ENCODE data around the gene RARB.

Gene RARB

DNA sequence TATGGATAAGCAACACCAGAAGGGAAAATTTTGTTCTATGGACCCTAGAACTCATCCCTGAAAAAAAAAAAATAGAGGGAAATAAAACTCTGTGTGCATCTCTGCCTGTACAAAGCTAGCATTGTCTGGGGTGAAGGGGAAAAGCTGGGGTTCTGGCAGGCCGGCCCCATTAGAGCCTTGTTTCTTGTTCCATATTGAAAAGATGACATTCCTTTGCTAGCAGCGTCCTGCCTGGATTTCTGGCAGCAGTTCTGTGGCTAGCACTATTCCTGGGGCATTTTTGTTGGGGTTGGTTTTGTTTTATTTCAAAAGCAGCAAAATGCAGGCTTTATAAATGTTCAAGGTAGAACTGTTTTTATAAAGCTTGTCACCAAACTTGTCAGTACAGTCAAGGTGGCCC is 45.2 kb downstream of the RARB start:
- peak; percentile 31 for DNase-seq

DNA sequence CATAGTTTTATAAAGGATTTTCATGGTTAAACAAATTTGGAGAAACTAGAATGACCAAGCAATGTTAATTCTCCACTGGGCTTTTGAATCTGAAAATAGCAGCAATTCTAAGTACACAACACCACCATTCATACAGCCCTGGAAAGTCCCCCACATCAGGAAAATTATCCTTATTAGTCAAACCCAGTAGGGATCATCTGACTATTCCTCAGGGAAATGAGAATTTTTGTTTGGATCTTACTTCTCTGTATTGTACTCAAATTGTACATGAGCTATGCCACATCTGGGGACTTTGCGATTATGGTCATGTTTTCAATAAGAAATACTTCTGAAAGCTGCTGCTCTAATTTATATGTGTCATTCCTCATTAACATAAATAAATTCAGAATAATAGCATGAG is 46.0 kb downstream of the RARB start:
- no peak for DNase-seq

DNA sequence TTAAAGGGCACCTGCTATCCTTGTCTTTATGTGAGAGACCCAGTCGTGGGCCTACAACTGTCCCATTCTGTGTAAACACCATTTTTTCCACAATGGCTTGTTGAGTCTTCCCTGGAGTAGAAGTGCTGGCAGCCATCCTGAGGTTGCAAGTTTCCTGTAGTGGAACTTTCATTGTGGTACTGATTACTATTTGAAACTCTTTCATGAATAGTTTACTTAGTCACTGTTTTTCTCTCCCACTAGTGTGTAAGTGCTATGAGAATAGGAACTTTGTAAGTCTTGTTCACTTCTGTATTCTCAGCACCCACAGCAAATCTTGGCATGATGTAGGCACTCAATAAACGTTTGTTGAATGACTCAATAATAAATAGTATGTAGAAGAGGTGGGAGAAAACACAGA is 48.6 kb downstream of the RARB start:
- no peak for DNase-seq

DNA sequence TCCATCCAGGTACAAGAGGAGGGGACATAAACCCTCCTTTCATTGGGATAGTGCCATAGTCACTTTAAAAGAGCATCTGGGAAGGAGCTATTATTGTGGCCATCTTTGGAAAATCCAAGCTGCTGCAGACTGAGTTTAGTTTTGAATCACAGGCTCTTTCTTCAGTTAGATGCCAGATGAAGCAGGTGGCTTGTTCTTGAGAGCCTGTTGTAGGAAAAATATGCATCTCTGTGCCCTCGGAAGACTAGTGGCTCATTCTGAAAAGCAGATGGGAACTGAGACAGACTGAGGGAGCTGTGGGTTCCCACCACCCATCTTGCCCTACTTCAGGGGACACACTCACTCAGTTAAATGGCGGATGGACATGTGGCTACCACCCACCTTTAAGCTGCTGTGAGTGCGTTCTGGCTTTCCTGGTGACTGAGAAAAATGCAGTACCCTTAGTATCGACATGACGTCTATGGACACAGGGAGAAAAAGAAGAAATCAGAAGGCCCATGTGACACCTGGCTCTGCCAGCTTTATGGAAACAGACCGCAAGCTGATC is 50.2 kb downstream of the RARB start:
- no peak for DNase-seq

DNA sequence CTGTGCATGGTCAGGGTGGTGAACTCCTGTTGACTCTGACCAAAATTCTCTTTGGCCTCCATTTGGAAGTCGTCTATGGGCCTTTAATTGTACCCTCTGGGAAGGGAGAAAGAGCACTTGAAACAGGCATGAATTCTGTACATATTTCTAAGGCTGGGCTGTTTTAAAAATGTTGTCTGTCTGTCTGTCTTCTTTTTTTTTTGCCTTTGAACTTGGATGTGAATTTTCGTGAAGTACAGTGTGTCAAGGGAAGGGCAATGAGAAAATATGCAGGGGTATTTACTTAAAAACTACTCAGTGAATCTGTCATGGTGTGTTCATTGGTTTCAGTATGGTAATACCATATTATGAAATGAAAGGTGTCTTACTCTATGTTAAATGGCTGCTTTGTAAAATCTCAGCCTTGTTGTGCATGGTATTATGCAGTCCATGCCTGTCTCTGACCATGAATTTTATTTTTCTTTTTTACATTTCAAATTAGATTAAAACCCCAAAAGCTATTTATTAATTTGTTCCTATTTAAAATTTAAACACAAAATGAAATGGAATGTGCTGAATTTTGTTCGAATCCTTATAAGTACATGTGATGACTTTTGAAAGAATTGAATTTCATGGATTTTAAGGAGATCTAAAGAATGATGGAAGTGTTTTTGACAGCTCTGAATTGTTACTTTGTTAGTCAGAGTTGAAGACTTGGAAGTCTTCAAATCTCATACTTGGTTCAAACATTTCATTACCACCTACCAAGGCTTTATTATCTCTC is 51.1 kb downstream of the RARB start:
- DNase-seq, result no peak

DNA sequence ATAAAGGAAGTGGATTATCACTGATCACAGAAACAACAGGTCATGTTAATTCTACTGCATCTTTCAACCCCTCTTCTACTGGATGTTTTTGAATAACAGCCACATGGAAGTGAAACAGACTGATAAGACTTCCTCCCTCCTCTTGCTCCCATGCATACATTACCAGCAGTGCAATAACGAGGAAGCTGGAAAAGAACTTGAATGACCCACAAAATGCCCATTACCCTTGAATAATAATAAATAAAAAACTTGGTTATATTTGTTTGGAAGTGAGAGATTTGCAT is 51.6 kb downstream of the RARB start:
- DNase-seq, result no peak

DNA sequence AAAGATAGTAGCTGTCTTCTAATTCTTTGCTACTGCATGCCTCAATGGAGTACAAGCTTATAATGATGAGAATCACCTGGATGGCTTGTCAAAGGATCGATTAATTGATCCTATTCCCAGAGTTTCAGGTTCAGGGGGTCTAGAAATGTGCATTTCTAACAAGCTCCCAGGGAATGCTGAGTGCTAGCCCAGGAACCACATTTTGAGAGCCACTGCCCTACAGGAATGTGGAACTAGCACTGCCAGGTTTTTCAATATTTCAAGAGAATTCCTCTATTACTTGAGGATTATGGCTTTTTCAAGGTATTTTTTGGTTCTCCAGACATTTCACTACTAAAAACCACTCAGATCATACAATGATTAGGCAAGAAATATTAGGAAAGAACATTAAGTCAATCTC is 52.7 kb downstream of the RARB start:
- DNase-seq, result no peak

DNA sequence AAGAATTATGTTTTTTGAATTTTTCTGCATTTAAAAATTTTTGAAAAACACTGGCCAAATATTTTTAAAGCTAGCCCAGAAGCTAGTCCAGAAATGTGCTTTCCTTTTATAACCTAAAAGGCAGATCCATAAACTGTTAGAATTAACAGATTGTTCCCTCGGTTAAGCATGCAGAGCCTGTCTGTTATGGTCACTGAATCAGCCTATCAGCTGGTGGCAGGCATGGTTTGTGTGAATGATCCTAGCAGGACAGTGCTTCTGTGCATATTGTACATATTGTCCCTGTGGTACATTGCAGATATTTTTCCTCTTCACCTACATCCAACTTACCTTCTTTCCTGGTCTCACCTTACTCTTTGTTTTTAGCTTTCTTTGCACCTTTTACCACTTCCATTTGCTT is 53.3 kb downstream of the RARB start:
- no peak for DNase-seq

DNA sequence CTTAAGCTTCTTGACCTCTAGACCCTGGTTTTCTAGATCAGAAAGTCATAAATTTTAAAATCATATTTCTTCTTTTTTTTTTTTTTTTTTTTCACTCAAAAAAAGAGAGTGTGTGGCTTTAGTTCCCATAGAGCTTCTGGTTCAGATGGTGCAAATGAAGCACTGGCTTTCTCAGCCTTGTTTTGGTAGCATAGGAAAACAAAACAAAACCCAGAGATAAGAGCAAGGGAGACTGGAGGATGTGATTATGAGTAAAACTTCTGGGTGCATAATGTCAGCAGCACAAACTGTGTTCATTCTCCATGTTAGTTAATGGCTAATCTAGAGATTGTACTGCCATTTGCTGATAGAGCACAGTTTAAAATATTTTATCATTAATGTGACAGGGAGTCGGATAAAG is 55.4 kb downstream of the RARB start:
- no peak for DNase-seq

DNA sequence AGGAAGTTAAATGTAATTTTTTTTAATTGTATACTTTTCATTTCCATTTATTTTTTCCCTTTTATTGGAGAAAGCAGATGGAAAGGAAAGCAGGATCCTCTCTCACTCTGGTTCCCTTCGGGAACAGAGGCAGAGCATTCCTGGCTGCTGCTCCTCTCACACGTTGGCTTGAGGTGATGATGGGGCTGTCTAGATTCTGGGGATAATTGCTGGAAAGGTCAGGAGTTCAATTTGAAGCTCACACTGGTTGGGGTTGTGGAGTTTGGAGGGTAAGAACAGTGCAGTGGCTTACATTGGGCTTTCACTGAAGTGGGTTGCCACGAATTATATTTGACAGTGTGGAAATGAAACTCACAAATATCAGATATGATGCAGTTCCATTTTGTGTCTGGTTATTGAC is 57.6 kb downstream of the RARB start:
- DNase-seq, result no peak

DNA sequence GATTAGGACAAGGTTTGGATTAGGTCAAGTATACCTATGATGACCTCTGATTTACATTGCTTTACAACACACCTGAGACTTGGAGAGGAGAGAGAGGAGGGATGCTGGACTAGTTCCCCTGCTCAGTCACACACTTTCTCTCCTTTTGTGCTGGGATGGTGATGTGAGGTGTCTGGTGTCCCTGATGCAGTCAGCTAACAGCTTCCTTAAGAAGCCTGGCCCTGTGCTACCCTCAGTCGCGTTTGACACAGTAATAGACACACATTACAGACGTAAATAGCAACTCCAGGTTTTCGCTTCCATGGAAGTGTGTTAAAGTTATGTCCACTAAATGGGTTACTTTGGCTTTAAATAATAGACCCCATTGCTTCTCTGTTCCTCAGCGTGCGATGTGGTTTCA is 58.9 kb downstream of the RARB start:
- DNase-seq, result no peak

DNA sequence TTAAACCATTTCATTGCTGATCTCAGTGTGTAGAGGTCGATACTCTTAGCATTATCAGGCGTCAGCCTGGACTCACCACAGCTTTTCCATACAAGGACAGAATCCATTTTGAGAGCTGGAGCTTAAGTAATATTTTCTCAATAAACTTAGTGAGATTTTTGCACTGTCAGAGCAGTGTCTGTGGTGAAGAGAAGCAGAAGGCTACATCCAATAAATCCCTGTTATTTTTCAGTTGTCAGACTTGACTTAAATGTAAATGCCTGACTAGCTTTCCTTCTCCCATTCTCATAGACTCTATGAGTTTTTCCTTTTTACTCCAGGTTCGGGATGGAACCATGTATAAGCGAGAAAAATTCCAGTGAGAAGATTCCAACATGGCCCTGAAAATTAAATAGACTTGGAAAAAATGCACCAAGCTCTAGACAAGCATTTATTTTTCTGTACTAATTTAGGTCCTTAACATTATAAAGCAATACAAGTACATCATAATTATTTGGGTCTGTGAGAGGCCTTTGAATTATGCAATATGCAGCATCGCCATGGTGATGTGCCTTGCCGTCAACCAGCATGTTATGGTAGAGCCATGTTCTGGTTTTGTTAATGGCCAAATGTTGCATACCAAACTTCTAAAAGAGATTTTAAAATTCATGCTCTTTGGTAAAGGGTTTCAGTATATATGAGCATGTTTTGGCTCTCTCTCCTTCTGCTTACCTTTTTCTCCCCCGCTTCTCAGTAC is 62.0 kb downstream of the RARB start:
- no peak for DNase-seq

DNA sequence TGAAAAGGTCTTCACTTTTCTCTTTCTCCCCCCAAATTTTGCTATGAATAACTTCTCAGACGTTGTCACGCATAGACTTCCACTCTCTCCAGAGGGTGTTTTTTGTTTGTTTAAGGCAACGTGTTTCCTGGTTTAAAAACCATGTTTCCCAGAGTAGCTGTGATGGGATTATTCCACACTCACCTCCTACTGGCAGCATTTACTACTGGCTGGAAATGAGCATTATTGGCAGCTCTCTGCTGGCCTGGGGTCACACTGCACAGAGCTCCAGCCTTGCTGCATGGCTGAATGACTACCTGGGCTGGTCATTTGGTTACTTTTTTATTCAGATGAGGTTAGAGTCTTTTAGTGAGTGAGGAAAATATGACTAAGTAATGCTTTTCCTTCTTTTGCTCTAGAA is 65.2 kb downstream of the RARB start:
- no peak for DNase-seq

DNA sequence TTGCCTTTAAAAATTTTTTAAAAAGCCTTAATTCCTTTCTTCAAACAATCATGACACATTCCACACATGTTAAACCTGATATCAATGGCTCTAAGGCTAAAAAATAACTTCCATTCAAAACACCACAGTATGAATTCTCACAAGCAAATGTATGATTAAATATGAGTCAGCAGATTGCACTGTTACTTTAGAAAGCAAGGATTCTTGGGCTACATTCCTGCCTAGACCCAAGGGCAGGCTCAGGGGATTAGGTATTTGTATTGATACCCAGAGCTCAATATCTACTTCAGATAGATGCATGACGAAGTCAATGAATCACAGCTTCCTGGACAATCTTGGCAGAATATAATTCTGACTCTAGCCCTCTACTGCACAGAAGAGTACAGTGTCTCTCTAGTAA is 65.7 kb downstream of the RARB start:
- no peak for DNase-seq

DNA sequence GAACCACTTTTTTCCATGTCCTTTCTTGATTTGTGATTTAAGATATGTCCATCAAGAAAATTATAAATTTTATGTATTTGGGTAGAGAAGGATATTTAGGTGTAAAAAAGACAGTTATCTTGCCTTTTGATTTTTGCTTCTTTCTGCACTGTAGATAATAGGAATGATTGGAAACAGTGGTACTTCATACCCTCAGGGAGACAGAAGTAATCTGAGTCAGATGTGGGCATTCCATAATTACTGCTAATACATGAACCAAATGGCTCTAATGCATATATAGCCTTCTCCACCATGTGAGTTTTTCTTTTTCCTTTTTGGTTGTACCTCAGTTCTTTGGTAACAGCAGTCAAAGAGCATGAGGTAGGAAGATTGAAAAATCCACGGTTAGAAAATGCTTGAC is 67.2 kb downstream of the RARB start:
- no peak for DNase-seq

DNA sequence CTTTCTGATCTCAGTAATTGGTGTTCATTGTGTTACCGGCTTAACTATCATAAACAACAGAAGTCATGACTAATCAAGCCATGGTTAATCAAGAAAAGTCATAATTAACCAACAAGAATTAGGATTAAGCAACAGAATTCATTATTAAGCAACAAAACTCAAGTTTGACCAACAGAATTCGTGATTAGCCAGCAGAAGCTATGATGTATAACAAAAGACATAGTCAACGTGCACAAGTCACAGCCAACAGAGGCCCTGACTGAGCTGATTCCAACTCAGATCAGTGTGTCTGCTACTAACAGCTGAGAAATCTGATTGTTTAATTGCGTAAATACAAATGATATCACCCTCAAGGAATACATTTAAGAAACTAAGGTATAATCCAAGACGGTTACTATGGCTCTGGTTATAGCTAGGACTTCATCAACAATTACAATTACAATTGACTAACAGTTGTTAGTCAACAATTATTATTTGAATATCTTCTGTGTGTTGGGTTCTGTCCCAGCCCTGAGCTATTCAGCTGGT is 67.7 kb downstream of the RARB start:
- DNase-seq, result no peak

DNA sequence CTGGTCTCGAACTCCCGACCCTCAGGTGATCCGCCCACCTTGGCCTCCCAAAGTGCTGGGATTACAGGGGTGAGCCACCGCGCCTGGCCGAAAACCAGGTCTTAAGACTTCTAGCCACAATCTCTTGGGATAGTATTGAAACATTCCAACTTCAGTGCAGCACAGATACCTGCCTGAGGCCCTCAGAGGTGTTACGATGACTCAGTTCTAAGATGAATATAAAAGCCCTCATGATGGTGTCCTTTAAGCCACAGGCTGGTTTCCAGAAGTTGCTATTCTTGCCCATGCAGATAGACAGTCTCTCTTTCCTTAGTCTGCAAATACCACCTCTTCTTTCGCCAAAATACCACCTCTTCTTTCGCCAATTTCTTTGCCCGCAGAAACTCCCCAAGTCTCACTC is 69.0 kb downstream of the RARB start:
- DNase-seq, result no peak

DNA sequence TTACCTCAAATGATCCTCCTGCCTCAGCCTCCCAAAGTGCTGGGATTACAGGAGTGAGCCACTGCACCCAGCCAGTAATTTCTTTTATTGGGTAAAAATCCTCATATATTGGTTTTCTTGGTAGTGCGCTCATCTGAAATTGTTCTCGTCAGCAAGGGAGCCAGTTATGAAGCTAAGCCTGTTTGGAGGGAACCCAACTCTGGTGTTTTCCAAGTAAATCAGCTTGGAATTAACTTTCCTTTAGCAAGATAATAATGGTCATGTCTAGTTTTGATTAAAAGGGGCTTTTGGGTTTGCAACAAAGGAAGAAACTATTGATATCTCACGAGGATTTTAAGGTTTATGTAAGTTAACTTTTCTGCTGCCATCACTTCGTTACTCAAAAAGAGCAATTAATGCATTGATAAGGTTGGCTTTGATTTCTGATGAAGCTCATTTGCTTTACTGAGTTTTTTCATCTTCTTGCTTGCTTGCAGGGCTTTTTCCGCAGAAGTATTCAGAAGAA is 72.7 kb downstream of the RARB start:
- DNase-seq, result no peak

DNA sequence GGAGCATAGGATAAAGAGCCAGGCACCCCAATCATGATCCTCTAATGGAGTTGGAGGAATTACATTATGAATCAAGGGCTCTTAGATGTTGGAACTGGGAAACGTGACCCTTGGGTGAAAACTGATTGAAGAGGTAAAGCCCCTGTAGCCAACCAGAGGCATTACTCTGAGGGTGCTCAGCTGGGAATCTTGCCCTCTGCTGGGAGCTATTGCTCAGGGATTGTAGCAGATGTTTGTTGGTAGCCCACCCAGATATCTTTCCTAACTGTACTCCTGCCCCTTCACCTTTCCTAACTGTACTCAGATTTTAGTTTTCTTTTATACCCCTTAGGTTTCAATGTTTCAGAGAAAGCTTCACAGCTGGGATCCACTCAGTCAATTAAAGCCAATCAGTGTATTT is 74.2 kb downstream of the RARB start:
- DNase-seq, result no peak

DNA sequence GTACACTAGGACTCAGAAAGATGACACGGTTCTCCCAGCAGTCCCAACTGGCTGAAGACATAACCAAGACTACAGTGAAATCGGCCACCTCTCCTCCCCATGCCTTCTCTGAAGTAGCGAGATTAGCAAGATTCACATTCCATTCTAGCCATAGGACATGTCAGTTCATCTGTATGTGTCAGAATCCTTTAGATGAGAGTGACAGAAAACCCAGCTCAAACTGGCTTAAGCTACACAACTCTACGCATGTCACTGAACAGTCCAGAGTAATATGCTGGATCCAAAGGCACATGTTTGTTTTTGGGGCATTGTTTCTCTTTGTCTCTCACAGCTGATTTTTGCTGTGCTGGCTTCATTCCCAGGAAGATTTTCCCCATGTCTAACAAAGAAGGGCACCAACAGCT is 75.8 kb downstream of the RARB start:
- DNase-seq, result no peak

DNA sequence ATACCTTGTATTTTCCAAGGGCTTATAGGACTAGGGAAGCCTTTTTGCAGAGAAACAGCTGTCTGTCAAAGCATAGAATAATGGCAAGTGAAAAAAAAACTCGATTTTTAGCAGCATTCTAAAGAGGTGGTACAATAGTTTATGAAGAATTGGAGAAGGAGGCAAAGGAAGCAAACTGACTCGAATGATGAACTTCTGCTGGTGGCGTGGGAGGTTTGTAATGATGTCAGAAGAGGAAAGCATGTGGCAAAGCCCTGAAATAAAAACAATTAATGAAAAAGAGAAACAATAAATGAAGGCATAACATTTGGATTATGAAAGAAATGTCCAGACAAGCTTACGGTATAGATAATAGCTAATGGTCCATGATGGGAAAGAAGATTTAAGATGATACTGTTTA is 77.5 kb downstream of the RARB start:
- no peak for DNase-seq

DNA sequence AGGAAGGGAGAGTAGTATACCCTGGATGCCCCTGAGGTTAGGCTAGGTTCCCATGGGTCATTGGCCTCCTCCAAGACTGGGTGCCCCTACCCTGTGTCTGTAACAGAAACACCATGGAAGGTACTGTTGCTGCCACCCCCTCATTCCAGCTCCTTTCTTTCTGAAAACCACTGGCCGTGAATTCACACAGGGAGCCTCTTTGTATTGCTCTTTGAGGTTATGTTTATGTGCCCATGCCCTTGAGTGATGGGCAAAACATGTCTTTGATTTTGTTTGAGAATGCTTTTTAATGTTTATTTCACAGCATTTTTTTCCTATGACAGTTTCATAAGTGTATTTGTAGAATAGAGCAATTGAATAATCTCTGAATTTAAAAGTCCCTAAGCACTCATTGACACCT is 79.7 kb downstream of the RARB start:
- no peak for DNase-seq

DNA sequence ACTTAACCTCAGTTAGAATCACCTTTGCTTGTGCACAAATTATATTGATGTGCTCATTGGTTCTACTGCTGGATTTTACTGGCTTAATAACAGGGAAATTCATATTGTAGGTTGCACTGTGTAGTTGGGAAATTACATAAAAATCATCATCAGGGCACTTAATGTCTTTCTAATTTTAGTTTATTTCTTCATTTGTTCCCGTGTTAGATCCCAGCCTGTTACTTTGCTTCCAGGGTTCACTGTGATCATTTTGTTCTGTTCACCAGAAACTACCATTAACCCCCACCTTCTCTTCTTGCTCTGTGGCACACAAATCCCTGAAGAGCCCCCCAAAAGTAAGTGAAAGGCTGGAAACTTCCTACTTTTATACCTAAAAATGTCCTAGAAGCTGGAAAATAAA is 80.4 kb downstream of the RARB start:
- DNase-seq, result no peak

DNA sequence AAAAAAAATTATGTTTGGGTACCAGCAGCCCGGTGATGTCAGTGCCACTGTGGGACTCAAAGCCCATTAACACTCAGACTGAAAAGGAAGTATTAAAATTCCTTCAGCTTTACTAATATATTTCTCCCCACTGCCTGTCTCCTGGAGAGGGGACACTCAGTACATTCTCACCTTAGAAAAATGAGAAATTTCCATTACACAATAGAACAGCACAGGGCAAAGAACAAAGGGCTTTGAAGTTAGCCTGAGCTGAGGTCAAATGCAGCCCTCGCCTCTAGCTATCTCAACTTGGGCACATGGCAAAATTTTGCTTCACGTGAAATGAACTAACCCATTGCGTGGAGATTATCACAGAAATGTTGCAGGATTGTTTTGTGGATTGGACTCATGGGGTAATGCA is 80.8 kb downstream of the RARB start:
- no peak for DNase-seq

Data from retina (tissue), 1 donor.